Choroid plexus epithelial cell (primary cell): Measurements from ENCODE around the gene SH3RF2.
A peak's percentile ranks its signal among the peaks of the same experiment; 100 is the strongest.

Experiments used
- DNase-seq: peaks from one replicate; pipeline ENCODE4 v3.0.0-alpha.2; 2010; ENCODE audit warnings: low read depth
- H3K4me3 ChIP-seq: 2 replicates; pipeline ENCODE4 v1.5.1; 2011; ENCODE audit warnings: low read depth, mild to moderate bottlenecking, control low read depth, low read length, moderate library complexity
- TF ChIP-seq, protein P1 (sequence below): conservative IDR thresholded peaks from 2 replicates; pipeline ENCODE4 v1.5.1; 2011; ENCODE audit warnings: low read depth, mild to moderate bottlenecking, control low read depth, inconsistent platforms, low read length, moderate library complexity

The SH3RF2 gene

GRCh38 chr5:145969714-145970092 lies 33.3 kb downstream of the SH3RF2 start:
- no peak for DNase-seq
- TF ChIP-seq, protein P1, sequence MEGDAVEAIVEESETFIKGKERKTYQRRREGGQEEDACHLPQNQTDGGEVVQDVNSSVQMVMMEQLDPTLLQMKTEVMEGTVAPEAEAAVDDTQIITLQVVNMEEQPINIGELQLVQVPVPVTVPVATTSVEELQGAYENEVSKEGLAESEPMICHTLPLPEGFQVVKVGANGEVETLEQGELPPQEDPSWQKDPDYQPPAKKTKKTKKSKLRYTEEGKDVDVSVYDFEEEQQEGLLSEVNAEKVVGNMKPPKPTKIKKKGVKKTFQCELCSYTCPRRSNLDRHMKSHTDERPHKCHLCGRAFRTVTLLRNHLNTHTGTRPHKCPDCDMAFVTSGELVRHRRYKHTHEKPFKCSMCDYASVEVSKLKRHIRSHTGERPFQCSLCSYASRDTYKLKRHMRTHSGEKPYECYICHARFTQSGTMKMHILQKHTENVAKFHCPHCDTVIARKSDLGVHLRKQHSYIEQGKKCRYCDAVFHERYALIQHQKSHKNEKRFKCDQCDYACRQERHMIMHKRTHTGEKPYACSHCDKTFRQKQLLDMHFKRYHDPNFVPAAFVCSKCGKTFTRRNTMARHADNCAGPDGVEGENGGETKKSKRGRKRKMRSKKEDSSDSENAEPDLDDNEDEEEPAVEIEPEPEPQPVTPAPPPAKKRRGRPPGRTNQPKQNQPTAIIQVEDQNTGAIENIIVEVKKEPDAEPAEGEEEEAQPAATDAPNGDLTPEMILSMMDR = no peak
- no peak overlapping the region for H3K4me3 ChIP-seq

DNA sequence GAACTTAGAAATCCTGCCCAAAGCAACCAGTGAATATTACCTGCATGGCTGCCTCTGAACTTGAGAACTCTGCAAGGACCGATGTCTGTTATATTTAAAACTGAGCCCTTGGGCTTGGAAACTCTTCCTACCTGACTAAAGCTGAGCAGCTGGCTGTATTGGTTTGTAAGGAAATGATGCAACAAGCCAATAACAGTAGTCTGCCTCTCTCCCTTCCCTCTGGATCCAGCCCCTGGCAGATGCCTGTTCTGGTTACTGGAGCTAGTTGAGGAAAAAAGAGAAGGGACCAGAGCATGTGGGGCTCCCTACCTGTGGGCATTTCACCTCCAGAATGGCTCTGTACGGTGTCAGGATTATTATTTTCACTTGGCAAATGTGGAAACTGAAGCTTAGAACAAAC lies 34.7 kb downstream of the SH3RF2 start:
- DNase-seq = no peak
- TF ChIP-seq, protein P1 = no peak
- no peak overlapping the region for H3K4me3 ChIP-seq

- no peak for DNase-seq
- TF ChIP-seq, protein P1 = no peak
- no peak overlapping the region for H3K4me3 ChIP-seq
These were observed 35.3 kb downstream of the SH3RF2 start for GRCh38 chr5:145971701-145972100.

DNA sequence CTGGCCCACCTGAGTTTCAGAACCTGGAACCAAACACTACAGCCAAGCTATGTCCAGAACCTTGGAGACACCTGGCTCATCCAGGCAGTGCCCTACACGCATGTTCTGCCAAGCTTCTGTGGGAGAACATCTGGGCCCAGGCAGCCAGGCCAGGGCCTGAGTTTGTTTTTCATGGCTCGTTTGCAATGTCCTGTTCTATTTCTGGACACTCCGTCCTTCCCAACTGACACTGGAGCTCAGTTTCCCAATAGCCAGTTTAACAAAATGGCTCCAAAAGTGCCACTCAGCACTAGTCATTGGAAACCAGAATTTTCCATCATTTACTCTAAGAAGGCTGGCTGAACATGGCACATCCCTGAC lies 38.6 kb downstream of the SH3RF2 start:
- no peak for DNase-seq
- TF ChIP-seq, protein P1 = no peak
- H3K4me3 ChIP-seq = no peak overlapping the region

DNA sequence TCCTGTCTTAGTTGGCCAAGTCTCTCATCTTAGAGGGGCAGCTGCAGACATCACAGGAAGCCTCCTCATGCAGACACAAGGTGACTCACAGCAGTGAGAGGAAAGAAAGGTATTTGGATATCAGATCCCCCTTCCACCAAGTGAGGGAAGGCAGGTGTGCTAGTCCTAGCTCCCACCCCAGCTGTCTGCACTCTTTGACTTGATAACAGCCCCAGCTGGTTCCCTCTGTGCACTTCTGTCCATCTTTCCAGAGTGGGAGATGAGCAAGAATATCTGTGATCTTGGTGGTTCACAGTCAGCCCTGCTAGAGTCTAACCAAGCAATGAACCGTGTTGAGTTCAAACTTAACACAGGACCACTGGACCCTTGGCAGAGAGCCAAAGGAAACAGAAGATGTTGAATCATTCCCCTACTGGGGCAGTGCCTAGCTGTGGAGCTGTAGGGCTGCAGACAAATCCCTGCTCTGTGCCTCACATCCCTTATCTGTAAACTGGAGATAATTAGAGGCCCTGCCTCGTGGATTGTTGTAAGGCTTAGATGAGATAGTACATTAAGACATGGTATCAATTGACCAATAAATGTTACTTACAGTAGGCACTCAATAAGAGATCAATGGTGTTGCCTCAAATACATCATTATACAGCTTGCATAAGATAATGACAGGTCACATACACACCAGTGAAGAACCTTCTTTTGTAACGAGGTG lies 39.1 kb downstream of the SH3RF2 start:
- TF ChIP-seq, protein P1 = no peak
- H3K4me3 ChIP-seq = no peak overlapping the region
- DNase-seq = peak; percentile 91

- peak; percentile 33 for DNase-seq
- TF ChIP-seq, protein P1 = no peak
- H3K4me3 ChIP-seq = no peak overlapping the region
These were observed 40.2 kb downstream of the SH3RF2 start for GRCh38 chr5:145976431-145977155.

- TF ChIP-seq, protein P1 = no peak
- DNase-seq = no peak
- no peak overlapping the region for H3K4me3 ChIP-seq
These were observed 41.8 kb downstream of the SH3RF2 start for GRCh38 chr5:145978171-145978570.
